CD4-positive, alpha-beta T cell treated with Interleukin-4 for 1 hour (primary cell): ENCODE results near the gene CA7.

Experiments
- DNase-seq, 2 donors: peaks; one replicate each; pipeline ENCODE4 v3.0.0-alpha.2; 2020 to 2022

The CA7 gene

DNA sequence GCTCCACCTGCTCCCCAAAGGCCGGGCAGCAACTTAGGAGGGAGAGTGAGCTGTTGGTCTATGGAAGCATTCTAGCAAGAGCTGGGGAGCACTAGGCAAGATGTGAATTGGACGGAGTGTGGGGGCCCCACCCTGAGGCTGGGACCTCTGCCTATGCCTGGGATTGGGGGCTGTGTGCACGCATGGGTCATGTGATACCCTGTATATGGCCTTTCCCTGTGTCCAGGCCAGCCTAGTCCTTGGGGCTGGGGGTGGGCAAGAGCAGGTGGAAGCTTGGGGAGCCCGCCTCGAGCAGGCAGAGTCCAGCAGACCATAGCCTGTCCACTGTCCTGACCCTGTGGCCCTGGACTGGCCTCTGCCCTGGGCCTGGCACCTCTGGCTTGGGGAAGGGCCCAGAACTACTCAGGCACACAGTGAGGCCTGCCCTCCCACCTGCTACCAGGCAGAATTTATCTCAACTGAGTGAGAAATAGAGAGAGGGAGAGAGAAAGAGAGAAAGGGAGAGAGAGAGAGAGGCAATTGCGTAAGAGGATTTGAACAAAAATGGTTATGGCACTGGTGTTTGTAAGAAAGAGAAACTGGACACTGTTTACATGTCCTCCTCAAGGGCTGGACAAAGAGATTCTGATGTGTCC, 55.2 kb downstream of the CA7 start:
- DNase-seq: no peak

DNA sequence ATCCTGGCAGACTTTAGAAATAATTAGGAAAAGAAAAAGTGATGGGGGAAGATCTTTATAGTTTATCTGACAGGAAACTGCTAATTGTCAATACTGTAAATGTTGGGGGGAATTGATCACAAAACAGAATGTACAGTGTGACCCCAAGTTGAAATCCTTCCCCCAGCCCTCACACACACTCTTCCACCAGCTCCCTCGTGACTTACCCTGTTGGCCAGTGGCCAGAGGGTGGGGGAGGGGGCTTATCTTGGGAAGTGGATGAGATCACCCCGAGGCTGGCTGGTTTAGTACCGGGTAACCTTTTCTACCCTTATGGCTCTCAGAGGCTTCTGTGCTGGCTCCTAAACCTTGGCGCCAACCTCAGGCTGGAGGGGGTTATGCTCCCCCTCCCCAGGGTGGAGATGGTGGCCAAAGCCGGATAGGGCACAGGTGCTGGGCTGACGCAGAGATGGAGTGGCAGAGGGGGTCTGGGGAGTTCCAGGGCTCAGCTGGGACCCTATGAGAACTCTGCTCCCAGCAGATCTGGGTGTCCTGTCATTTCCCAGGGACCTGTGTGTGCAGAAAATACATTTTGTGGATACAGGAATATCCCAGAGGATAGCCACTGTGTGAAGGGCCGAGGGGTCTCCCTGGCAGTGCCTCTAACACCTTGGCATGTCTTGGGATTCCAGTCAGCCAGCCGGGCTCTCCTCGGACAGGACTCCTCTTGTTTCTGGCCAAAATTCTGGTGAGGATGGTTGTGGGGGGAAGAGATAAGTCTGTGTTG, 55.9 kb downstream of the CA7 start:
- DNase-seq: no peak

DNA sequence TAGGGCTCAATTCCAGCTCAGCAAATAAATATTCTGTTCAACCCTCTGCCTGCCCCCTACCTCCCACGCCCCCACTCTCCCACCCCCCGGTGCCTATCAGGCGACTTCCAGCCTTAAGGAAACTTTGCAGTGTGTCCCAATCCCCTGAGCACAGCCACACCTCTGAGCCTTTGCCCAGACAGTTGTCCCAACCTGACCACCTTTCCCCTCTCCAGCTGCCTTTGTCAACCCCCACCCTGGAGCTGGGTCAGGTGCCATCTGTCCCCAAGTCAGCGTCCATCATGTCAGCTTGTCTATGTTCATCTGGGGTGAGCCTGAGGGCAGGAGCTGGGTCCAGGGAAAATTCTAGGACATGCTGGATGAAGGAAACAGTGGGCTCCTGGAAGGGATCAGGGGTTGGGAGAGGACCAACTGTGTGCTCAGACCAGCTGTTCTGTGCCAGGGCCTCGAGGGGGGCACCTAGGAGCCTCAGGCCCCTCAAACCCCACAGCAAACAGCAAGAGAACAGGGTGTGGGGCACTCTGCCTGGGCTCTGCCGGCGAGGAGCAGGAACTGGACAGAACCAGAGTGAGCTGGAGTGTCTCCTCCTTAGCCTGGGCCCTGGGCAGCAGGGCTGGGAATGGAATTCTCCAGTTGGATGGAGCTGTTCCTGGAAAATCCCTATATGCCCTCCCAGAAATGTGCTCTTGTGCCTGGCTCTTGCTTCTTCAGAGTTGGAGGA, 56.7 kb downstream of the CA7 start:
- DNase-seq: no peak

DNA sequence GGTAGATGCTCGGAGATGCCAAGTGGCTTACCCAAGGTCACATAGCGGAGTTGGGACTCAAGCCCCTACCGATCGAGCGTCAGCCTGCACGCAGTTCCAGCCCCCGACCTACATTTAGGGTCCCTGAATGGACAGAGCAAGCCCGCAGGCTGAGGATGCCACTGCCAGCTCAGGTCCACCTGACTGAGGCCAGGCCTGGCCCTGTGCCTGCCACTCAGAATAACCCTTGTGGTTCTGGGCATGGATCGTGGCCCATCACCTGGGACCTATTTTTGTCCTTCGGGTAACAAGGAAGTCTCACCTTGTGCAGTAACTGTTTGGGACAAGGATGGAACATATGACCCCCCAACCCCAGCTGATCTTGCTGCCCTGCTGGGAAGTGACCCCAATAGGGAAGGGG, 57.4 kb downstream of the CA7 start:
- DNase-seq: no peak

DNA sequence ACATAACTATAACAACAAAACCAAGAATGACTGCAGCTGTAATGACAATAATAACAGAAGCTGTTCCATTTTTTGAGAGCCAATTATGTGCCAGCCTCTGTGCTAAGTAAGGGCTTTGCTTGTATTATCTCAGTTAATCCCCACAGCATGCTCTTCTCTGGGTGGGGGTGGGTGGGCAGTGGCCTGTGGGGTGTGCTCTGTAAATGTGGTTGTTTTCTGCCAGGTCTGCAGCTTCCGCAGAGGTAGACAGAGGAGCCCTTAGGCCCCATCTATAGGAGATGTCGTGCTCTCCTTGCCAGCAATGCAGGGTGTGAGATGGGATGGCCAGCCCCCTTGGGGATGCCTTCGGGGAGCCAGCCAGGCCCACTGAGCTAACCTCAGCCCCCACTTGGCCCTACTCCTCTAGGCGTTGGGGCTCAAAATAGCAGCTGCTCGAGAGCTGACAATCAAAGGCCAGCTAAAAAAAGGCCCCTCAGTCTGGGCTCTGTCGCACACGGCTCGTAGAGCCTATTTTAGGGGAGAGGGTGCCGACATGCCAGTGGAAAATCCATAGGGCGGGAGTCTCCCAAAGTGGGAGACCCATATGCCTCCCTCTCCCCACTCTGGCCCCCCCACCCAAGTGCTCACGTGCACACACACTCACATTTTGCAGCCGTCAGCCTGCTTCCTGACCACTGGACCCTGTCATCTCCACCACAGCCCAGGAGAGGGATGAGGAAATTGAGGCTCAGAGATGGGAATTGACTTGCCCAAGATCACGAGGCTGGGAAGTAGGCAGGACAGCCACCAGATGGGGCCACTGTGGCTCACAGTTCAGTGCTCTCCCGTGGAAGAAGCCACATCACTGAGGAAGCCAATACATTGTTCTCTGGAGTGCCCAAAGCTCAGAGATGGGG, 58.7 kb downstream of the CA7 start:
- no peak for DNase-seq
